Islet precursor cell (in vitro differentiated cells): ENCODE measurements around the gene PDGFA.
A peak's percentile ranks its signal among the peaks of the same experiment; 100 is the strongest.
"Not testable (repeated sequence)": the region's sequence is repeated elsewhere in the genome, so short reads cannot be mapped to it uniquely, and the experiment has no call there.

Source experiments
- DNase-seq: peaks from one replicate; pipeline ENCODE4 v3.0.0-alpha.2; 2018

Gene PDGFA

DNA sequence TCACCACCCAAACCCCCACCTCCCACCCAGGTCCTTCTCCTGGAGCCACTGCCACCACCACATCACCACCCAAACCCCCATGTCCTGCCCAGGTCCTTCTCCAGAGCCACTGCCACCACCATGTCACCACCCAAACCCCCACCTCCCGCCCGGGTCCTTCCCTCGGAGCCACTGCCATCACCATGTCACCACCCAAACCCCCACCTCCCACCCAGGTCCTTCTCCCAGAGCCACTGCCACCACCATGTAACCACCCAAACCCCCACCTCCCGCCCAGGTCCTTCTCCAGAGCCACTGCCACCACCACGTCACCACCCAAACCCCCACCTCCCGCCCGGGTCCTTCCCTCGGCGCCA is 31.9 kb upstream of the PDGFA start:
- DNase-seq = not testable (repeated sequence)

DNA sequence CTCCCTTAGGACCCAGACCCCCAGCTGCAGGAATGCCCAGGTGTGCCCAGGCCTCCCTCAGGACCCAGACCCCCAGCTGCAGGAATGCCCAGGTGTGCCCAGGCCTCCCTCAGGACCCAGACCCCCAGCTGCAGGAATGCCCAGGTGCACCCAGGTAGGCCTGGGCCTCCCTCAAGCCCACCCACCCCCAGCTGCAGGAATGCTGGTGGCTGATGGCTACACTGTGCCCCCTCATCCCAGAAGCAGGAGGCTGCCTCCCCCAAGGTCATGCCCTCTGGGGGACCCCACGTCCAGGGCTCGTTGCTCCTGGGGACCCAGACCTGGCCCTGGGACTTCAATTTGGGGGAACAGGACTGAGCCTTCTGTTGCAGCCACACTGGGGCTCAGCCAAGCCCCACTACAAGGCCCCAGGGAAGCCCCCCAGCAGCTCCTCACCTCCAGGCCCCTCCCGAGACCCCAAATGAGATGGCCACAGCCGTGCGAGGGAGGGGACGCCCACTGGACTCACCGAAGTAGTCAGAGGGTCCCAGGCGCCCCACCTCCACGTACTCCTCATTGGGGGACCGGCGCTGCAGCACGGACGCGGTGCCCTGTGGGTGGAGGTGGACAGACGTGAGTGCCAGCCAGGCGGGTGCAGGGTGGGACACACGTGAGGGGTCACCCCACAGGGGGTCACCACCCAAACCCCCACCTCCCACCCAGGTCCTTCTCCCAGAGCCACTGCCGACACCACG is 31.4 kb upstream of the PDGFA start:
- no peak for DNase-seq

DNA sequence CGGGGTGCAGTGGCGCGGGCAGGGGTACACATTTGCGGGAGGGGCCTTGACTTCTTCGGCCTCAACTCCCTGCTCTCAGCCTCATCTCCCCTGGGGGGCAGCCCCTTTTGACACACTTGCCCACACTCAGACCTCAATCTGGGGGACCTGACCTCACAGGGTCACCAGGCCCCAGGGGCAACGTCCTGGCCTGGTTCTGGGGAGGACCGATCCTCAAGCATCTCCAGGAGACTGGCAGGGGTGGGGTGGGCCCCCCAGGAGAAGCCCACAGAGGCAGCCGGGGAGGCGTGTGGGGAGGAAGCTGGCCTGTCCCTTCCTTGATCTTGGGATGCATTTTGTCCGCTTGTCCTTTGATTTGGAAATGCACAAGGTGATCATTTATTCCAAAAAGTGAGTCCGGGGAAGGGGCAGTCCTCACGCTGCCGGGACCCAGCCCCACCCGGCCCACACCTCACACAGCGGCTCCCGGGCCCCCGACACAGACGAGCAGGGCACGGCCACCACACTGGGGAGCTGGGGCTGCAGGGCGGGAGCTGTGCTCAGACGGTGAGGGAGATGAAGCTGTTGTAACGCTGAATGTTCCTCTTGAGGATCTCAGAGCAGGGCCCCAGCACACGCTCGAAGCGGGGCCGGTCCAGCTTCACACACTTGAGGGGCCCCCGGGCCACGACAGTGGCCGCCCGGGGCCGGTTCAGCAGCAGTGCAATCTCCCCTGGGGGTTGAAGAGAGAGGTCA is 30.4 kb upstream of the PDGFA start:
- DNase-seq = no peak

DNA sequence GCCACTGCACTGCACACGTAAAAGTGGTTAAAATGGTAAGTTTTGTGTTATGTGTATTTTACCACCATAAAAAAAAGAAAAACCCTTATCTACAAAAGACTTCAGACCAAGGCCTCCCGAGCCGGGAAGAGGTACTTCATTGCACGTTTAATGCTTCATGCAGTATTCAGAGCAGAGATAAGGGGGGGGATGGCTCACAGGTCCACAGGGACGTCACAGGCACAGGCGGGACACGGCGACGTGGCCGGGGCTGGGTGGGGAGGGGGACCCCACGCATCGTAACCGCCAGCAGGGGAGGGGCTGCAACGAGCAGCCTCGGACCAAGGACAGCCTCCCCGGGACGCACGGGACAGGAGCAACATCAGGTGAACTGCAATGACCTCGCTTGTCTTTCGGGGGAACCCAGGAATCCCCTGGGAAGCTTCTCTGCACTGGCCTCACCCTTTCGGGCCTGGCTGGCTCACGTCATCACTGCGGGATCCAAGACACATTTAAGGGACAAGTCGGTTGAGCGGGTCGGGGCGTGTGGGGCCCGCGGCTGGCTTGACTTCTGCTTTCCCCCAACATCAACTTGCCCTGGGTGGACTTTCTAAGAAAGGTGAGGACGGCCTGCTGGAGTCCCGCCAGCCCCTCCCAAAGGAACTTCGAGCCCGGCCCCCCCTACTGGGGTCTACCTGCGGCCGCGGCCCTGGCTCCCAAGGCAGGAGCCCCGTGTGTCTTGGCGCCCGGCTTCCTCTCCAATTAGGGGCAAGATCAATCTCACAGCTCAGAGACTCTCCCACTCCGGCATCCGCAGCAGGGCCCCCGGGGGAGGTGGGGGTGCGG is 29.6 kb upstream of the PDGFA start:
- DNase-seq = no peak

DNA sequence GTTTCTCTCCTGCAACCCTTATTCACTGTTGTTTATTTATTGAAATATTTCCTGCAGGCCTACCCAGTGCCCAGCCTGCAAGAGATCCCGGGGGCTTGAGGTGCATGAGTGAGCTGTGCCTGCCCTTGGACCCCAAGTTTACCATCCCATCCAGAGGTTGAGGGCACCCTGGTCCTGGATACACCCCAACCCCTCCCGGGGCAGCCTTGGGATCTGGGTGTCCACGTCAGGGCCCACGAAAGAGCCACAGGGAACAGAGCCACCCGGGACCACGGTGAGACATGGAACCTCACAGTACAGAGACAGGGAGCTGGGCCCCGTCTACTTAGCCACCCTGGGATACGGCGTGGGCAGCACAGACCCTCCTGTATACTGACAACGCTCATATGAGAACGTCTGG is 28.8 kb upstream of the PDGFA start:
- no peak for DNase-seq

DNA sequence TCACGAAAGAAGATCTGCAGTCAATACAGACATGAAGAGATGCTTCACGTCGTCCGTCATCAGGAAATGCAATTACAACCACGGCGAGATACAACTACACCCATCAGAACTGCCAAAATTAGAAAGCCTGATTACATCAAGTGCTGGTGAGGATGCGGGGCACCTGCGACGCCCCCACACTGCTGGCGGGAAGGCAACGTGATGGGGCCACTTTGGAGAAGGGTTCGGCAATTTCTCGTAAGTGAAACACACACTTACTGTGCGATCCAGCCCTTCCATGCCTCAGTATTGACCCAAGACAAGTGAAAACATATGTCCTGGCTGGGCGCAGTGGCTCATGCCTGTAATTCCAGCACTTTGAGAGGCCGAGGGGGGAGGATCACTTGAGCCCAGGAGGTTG is 25.8 kb upstream of the PDGFA start:
- no peak for DNase-seq

DNA sequence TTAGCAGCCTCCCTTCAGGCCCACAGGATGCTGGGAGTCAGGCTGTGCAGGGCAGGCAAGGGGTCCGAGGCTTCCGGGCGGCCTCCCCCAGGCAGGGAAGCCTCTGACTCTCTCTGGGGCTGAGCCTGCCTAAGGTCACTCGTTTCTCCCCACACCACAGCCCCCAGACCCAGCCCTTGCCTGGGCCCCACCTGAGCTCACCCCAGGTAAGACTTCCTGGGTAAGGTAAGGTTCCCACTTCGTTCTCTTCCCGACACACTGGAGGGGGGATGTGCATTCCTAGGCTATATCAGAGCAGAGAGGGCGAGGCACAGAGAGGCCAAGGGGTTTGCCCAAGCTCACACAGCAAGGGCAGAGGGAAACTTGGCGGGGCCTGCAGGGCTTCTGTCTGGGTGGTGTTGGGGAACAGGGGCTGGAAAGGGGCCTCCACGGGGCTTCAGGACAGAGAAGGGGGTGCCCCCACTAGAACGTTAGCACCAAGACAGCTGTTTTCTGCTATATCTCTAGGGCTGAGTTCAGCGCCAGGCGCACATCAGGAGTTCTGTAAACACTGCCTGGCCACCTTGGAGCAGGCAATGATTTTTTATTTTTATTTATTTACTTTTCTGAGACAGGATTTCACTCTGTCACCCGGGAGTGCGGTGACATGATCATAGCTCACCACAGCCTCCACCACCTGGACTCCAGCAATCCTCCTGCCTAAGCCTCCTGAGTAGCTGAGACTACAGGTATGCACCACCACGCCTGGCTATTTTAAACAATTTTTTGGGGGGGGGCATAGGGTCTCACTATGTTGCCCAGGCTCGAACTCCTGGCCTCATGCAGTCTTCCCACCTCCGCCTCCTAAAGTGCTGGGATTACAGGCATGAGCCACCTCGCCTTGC is 24.9 kb upstream of the PDGFA start:
- DNase-seq = no peak

DNA sequence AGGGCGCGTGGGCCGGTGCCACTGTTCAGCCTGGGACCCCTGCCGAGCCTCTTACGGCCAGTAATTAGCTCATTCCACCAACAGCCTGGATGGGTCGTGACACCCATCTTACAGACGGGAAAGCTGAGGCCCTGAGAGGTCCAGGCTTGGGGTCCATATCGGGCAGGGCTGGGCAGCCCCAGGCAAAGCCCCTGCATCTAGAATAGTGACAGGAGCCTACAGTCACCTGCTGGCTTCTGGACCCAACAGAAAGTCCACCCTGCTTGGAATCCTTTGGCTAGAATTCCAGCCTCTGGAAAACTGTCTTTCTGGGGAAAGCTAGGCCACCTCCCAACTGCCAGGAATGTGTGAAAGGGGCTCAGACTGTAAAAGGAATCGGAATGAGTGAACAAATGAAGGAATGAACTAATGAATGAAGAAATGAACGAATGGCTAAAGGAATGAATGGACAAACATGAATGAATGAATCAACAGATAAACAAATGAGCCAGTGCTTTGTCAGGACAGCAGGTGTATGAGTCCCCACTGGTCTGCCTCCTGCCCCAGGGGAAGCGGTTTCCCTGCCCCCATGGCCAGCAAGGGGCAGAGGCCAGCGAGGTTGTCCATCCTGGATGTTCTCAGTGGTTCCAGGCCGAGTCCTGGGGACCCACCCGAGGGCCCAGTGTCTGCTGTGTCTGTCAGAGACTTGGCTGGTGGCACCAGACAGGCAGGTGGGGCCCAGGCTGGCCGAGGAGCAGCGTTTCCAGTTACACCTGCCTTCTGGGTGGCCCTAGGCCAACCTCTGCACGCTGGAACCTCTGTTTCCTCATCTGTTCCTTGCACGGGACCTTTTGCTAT is 24.1 kb upstream of the PDGFA start:
- DNase-seq = no peak

DNA sequence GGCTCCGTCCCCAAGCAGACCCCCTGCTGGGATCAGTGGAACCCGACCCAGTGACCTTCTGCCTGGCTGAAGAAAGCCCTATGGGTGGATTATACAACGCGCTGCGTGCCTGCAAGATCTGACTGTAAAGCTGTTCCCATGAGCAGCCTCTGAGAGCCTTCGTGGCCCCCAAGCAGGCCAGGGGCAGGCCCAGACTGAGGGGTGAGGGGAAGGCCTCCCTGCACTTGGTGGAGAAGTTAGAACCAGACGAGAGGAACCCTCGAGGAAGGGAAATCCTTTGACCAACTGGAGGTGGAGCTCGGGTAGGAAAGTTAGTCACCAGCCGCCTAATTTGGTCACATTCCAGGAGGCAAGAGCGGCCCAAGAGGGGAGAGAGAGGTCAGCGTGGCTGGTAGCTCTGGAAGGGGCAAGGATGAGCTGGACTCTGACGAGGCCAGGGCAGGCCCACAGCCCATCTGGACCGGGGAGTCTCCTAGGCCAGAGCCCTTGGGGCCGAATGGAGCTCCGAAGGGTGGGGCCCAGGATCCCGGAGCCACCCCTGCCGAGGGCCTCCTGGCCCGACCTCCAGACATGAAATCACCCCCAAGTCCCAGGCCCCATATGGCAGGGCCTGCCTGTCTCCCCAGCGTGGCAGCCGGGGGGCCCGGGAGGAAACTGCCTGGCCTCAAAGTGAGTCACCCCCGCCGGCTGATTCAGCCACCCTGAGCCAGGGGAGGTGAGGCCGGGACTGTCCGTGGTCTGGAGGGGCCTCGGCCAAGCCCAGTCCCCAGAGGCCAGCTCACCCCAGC is 23.3 kb upstream of the PDGFA start:
- DNase-seq = peak; percentile 91

DNA sequence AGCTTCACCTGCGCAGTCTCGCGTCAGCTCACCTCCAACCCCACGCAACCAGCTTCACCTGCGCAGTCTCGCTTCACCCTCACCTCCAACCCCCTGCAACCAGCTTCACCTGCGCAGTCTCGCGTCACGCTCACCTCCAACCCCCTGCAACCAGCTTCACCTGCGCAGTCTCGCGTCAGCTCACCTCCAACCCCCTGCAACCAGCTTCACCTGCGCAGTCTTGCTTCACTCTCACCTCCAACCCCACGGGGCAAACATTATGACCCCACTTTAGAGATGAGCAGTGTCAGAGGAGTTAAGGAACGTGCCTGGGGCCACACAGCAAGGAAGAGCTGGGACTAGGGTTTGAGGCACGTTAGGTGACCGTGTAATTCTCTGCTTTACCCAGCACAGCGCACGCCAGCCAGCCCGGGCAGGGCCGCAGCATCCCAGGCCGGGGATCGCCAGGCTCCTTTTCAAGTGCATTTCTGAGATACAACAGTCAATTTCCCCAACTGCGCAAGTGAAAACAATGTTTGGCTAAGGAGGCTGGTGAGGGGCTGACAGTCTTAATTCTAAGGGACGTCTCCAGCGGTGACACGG is 22.6 kb upstream of the PDGFA start:
- no peak for DNase-seq

DNA sequence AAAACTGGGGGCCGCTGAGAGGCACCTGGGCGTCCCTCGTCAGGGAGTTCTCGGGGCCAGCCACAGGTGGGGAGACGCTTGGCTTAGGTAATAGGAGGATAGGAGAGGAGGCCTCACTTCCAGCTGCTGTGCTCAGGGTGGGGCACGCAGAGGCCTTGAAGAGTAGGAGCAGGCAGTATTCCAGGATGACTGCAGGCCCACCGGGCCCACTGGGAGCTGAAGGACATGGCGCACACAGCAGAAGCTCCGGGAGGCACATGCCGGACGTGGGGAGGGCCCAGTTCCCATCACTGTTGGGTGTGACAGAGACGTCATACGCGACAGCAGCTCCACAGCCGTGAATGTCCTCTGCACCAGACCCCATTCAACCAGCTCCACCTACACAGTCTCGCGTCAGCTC is 22.0 kb upstream of the PDGFA start:
- no peak for DNase-seq

DNA sequence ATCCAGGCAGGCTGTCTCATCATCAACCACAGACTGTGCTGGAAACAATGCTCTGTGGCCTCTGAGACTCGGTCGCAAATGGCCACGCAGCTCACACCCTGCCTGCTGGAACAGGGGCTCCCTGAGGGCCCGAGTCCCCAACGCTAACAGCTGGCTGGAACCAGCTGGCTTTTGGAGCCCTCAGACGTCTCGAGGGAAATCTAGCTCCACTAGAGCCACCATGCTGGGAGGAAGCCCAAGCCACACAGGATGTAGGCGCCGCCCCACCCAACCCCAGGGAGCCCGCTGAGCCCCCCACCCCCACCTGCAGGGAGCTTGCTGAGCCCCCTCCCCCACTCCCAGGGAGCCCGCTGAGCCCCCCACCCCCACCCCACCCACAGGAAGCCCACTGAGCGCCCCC is 21.4 kb upstream of the PDGFA start:
- DNase-seq = no peak

DNA sequence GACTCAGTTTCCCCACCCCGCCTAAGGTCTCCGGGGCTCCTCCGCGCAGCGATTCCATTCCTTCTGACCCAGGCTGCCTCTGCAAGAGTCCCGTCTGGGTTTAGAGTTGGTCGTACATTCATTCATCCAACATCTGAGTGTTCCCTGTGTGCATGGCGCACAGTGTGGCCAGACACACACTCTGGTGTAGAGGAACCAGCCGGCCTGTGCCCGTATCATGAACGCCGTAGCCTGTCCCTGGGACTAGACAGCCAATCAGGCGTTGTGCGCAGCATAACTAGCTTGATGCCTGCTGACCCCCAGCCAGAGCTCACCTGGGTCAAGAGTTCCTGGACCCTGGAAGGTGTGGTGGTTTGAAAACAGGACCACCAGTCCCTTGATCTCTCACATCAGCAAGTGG is 20.9 kb upstream of the PDGFA start:
- DNase-seq = no peak

DNA sequence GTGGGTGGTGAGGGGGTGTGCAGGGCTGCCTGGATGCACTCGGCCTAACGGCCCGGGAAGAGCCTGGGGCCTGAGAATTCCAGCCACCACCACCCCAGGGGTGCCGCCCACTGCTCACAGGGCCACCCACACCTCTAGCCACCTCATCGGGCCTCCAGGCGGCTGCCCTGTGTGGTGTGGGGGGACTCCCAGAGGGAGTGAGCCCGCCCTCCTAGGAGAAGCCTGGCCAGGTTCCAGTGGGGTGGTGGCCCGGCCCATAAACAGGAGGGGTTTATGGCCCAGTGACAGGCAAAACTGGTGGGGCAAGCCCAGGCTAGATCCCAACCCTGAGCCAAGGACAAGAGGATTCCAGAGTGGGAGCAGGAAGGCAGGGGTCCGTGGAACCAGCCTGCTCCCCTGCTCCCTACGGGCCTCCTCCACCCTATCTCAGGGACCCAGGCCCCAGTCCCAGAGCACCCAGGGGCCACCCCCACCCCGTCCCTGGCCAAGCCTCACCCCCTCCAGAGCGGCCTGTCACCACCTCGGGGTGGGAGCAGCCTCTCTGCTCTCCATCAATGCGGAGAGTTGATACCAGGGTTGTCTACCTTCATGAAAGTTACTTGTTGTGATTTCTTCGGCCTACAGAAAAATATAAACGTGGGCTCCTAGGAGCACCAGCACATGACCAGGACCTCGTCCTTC is 20.2 kb upstream of the PDGFA start:
- DNase-seq = peak; percentile 98

DNA sequence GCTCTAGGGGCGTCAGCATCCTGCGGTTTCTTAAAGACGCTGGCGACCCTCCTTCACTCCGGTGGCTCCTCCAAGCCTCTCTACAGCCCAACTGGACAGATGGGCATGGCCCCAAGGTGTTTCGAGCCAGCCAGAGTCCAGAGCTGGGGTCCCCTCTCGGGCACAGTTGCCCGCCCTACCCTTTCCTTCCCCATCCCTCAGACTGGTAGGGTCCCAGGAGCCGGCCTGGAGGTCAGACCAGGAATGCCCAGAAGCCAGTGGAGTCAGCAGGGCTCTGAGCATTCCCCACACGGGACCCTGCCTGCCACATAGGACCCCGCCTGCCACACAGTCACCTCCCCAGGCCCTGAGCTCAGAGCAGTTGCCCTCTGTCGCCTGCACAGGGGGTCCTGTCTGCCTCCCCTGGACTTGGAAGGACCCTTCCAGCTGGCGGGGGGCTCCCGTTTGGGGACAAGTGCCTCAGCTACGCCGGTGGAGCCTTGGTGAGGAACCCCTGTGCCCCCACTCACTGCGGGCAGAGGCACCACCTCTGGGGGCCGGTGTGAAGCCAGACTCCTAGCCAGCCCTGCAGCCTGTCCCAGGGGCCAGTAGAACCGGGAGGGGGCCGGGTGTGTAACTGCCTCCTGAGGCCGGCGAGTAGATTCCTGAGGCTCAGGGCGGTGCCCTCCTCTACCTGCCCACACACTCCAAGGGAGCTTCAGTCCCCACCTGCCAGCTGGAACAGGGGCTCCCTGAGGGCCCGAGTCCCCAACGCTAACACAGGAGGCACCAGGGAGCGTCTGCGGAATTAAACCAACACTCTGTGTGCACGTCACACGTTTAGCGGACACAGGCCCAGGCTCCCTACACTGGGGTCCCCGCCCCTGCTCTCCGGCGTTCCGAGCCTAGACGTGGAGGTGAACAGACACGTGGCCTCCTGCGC is 19.4 kb upstream of the PDGFA start:
- DNase-seq = peak; percentile 84

DNA sequence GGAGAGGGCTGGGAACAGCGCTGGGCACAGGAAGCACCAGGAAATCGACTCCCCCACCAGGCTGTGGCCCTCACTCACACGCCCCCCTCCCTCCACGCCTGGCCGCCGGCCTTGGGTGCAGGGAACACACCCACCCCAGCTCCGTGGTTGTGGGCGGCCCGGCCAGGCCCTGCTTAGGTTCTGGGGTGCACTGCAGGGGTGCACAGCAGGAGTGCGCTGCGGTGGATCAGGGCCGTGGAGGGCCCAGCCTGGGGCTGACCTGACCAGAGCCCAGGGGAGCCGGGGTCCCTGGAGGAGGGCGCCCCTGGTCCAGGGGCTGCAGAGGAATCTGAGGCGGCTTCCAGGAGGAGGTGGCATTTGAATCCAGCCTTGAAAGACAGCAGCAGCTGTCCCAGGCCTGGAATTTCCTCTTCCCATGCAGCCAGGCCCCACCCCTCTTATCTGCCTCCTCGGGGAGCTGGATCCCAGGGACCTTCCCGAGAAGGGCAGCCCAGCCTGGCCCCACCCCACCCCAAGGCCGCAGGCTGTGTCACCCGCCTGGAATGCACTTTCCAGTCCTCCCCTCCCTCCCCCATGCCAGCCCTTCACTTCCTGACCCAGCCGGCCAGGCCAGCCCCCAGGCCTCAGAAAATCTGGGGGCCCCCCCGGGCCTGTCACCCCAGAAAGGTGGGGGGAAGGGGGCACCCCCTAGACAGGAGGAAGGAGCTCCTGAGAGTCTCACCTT is 18.4 kb upstream of the PDGFA start:
- peak; percentile 99 for DNase-seq

DNA sequence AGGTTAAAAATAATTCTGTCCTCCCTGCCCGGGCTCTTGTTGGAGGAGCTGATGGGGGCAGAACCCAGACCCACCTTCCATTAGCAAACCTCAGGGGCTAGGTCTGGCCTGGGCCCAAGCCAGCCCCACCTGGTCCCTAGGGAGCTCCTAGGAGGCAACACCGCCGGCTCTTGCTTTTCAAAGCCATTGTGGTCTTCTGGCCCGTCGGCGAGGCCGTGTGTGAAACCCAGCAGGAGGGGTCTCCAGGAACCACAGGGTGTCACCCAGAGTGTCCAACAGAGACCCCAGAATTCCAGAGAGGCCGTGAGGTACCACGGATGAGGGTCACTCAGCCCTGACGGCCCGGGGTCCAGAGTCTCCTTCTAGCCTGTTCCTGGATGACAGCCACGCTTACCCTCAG is 16.6 kb upstream of the PDGFA start:
- DNase-seq = no peak

DNA sequence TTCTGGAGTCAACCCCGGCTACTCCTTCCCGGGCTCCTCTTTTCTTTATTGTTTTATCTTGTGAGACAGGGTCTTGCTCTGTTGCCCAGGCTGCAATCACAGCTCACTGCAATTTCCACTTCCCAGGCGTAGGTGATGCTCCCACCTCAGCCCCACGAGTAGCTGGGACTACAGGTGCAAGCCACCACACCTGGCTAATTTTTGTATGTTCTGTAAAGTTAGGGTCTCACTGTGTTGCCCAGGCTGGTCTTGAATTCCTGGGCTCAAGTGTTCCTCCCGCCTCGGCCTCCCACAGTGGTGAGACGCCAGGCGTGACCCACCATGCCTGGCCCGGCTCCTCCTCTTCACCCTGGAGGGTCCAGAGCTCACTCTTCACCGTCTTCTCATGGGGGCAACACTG is 15.3 kb upstream of the PDGFA start:
- DNase-seq = no peak
